Left ventricle myocardium inferior (tissue), 1 donor: ENCODE data around the gene MTFMT. TPM values are rescaled to one million over a fixed set of nuclear protein-coding genes. Genes with fewer than 3 reads are reported as not detected.

ENCODE experiments used
- DNase-seq: peaks from one replicate; pipeline ENCODE4 v3.0.0-alpha.2; 2020
- H3K27ac ChIP-seq: fragments of 200-600 bp; replicated peaks from 2 replicates; pipeline ENCODE4 v1.8.0; 2021
- H3K27me3 ChIP-seq: fragments of 200-600 bp; 2 replicates; pipeline ENCODE4 v1.8.0; 2021; ENCODE audit warnings: low read depth
- H3K36me3 ChIP-seq: fragments of 200-600 bp; 2 replicates; pipeline ENCODE4 v1.8.0; 2021
- H3K4me1 ChIP-seq: fragments of 200-600 bp; 2 replicates; pipeline ENCODE4 v1.8.0; 2021
- H3K4me3 ChIP-seq: fragments of 200-600 bp; 2 replicates; pipeline ENCODE4 v1.8.0; 2021; ENCODE audit warnings: mild to moderate bottlenecking, moderate library complexity
- H3K9me3 ChIP-seq: fragments of 200-600 bp; replicated peaks from 2 replicates; pipeline ENCODE4 v1.8.0; 2021
- intact Hi-C: fragments of 100-400 bp; cut with micrococcal nuclease; formaldehyde crosslinking; loops from one replicate; pipeline ENCODE4 v1.11.0; 2022
- total RNA-seq: library from RNA; stranded (reverse); fragmentation: NEBNext Ultra II Directional; extraction: Animal tissue kit (Norgen Biotek cat#: 25700); gene quantifications from one replicate; pipeline ENCODE4 v1.2.1, GENCODE V29; 2021
- TF ChIP-seq, protein P1 (sequence below): fragments of 200-600 bp; IDR thresholded peaks from 2 replicates; pipeline ENCODE4 v1.8.0; 2021; ENCODE audit warnings: antibody characterized with exemption, mild to moderate bottlenecking, borderline replicate concordance
- donor health status: DM: no; HTN: yes; CAD: no; lungs with severe emphysema.

The MTFMT gene
- total RNA-seq, 1 donor from 2014 or later: 18.6 TPM

GRCh38 chr15:65072617-65073016, 43.2 kb upstream of the MTFMT start:
- TF ChIP-seq, protein P1, sequence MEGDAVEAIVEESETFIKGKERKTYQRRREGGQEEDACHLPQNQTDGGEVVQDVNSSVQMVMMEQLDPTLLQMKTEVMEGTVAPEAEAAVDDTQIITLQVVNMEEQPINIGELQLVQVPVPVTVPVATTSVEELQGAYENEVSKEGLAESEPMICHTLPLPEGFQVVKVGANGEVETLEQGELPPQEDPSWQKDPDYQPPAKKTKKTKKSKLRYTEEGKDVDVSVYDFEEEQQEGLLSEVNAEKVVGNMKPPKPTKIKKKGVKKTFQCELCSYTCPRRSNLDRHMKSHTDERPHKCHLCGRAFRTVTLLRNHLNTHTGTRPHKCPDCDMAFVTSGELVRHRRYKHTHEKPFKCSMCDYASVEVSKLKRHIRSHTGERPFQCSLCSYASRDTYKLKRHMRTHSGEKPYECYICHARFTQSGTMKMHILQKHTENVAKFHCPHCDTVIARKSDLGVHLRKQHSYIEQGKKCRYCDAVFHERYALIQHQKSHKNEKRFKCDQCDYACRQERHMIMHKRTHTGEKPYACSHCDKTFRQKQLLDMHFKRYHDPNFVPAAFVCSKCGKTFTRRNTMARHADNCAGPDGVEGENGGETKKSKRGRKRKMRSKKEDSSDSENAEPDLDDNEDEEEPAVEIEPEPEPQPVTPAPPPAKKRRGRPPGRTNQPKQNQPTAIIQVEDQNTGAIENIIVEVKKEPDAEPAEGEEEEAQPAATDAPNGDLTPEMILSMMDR: no peak
- H3K27ac ChIP-seq: peak overlapping the region; percentile 89
- H3K4me1 ChIP-seq: peaks cover 75% of the 10 kb centered on the region
- intact Hi-C loops: no loop called here
- H3K36me3 ChIP-seq: no peaks in the 10 kb centered on the region
- no peak overlapping the region for H3K4me3 ChIP-seq
- peaks cover 17% of the 10 kb centered on the region for H3K27me3 ChIP-seq
- no peaks in the 10 kb centered on the region for H3K9me3 ChIP-seq
- DNase-seq: no peak

GRCh38 chr15:65072027-65072426, 42.6 kb upstream of the MTFMT start:
- Histone ChIP-seq H3K4me3 (no peak overlapping the region), H3K36me3 (no peaks in the 10 kb centered on the region), H3K27ac (peak overlapping the region; percentile 89), H3K4me1 (peaks cover 74% of the 10 kb centered on the region), H3K27me3 (peaks cover 13% of the 10 kb centered on the region), H3K9me3 (no peaks in the 10 kb centered on the region)
- TF ChIP-seq, protein P1: no peak
- intact Hi-C loops: no loop called here
- DNase-seq: peak; percentile 62

DNA sequence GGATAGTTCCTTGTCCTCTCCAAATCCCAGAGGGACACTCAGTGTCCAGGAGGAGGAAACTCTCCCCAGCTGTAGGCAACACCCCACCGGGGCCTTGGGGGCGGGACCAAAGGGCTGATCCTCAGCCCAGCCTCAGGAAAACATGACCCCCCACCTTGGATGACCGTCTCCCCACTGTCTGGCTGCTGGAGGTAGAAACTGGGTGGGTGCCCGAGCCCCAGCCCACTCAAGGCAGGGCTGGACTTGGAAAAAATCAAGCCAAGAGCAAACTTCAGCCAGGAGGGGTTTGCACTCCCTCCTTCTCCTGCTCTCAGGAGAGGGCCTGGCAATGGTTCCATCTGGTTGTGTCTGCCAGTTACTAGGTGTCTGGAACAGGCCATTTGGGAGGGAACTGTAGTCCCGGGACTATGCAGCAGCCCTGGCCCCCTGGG, 42.0 kb upstream of the MTFMT start:
- DNase-seq: peak; percentile 70
- Histone ChIP-seq H3K36me3 (no peaks in the 10 kb centered on the region), H3K27me3 (peaks cover 8% of the 10 kb centered on the region), H3K27ac (peak overlapping the region; percentile 89), H3K4me1 (peaks cover 67% of the 10 kb centered on the region), H3K4me3 (peak overlapping the region; percentile 14), H3K9me3 (no peaks in the 10 kb centered on the region)
- intact Hi-C loops: no loop called here
- TF ChIP-seq, protein P1: no peak

DNA sequence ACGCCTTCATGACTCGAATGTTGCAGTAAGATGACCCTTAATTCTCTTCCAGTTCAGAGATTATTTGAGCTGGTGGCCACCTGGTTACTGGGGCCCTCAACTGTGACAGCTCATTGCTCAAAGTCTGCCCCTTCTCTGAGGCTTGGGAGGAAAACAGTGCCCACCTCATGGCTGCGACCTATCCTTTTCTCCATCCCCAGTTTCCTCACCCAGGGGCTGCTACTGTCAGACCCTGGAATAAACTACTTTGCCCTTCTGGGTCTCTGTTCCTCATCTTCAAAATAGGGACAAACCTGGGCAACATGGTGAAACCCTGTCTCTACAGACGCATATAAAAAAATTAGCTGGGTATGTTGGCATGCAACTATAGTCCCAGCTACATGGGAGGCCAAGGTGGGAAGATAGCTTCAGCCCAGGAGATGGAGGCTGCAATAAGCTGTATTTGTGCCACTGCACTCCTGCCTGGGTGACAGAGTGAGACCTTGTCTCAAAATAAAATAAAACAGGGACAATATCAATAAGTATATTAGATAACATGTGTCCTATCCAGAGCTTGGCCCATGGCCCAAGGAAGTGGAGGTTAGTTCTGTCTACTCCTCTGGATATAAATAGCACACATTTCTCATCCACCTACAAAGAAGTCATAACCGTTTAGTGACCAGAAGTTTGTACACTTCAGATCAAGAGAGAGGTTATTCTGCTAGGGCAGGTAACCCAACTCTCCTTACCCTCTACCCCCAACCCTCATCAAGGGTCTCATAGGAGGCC, 40.5 kb upstream of the MTFMT start:
- Histone ChIP-seq H3K9me3 (no peaks in the 10 kb centered on the region), H3K4me1 (peaks cover 74% of the 10 kb centered on the region), H3K27me3 (peaks cover 21% of the 10 kb centered on the region), H3K27ac (peak overlapping the region; percentile 89), H3K36me3 (no peaks in the 10 kb centered on the region), H3K4me3 (no peak overlapping the region)
- TF ChIP-seq, protein P1: no peak
- intact Hi-C loops: no loop called here
- DNase-seq: no peak

DNA sequence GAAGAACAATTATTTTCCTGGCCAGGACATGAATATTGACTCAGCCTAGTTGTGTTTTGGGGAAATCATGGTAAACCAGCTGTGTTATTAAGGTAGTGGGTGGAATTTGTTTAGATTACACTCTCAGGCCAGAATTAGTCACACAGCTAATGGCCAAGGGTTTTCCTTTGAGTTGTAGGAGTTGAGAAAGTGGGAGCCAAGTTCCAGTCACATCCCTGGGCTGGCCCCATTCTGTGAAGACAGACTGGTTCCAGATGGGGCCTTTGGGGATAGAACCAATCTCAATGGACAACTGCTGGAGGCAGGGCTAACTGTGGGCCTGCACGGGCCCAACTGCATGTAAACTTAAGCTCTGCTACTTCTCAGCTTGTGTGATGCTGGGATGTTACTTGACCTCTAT, 39.7 kb upstream of the MTFMT start:
- peak; percentile 60 for DNase-seq
- Histone ChIP-seq H3K27me3 (peaks cover 21% of the 10 kb centered on the region), H3K9me3 (no peaks in the 10 kb centered on the region), H3K4me3 (no peak overlapping the region), H3K4me1 (peaks cover 81% of the 10 kb centered on the region), H3K27ac (peak overlapping the region; percentile 89), H3K36me3 (no peaks in the 10 kb centered on the region)
- TF ChIP-seq, protein P1: no peak
- intact Hi-C loops: no loop called here
